Thyroid gland (tissue), 4 donors: Measurements from ENCODE around the gene AGBL3. TPM values are rescaled to one million over a fixed set of nuclear protein-coding genes. Genes with fewer than 3 reads are reported as not detected.

Experiments used
- DNase-seq, 2 donors: peaks; one replicate each; pipeline ENCODE4 v3.0.0-alpha.2; 2019
- H3K27ac ChIP-seq, 3 donors: fragments of 200-600 bp; sonication (generic); 1 replicate in 2 of 3; 2 replicates in 1 of 3; pipeline ENCODE4 v1.5.1; 2016 to 2019; ENCODE audit warnings: mild to moderate bottlenecking in 1 of 3, moderate library complexity in 1 of 3
- H3K27me3 ChIP-seq: fragments of 200-600 bp; sonication (generic); one replicate; pipeline ENCODE4 v1.5.1; 2019
- H3K36me3 ChIP-seq, 2 donors: fragments of 200-600 bp; sonication (generic); one replicate each; pipeline ENCODE4 v1.5.1; 2016 to 2019
- H3K4me1 ChIP-seq, 2 donors: fragments of 200-600 bp; sonication (generic); one replicate each; pipeline ENCODE4 v1.5.1; 2017 to 2019
- H3K4me3 ChIP-seq, 3 donors: fragments of 200-600 bp; sonication (generic); replicated peaks in 1 of 3; 1 replicate in 2 of 3; 2 replicates in 1 of 3; pipeline ENCODE4 v1.5.1; 2016; ENCODE audit warnings: mild to moderate bottlenecking in 1 of 3
- H3K9me3 ChIP-seq: fragments of 200-600 bp; sonication (generic); one replicate; pipeline ENCODE4 v1.5.1; 2017
- POLR2A ChIP-seq, 2 donors: fragments of 450-650 bp; IDR thresholded peaks; one replicate each; pipeline ENCODE4 v1.6.1; 2017; ENCODE audit warnings: antibody characterized with exemption in 2 of 2, mild to moderate bottlenecking in 2 of 2, moderate library complexity in 1 of 2
- WGBS, 2 donors: methylation state at CpG; one replicate each; pipeline ENCODE4 v1.1.5; 2017; 5-methylcytosine and 5-hydroxymethylcytosine counted together
- intact Hi-C: fragments of 100-400 bp; cut with DNase I; formaldehyde crosslinking; loops from one replicate; pipeline ENCODE4 v1.15.1; 2023
- total RNA-seq, 4 donors: library from RNA; depleted of rRNA; stranded (reverse); fragments of >200 nt; gene quantifications; one replicate each; pipeline ENCODE4 v1.2.3, GENCODE V29; 2016
- TF ChIP-seq, protein P1 (sequence below), 6 experiments: fragments of 200-600 bp in 3 of 6; fragments of 450-650 bp in 3 of 6; sonication (generic) in 3 of 6; IDR thresholded peaks; one replicate each; pipeline ENCODE4 v1.5.1; 2016 to 2019; ENCODE audit warnings: antibody characterized with exemption in 6 of 6, mild to moderate bottlenecking in 2 of 6, inconsistent platforms in 1 of 6, moderate library complexity in 1 of 6

The AGBL3 gene
- total RNA-seq, 4 donors from 2014 or later = 3.6 to 5.0 (median 4.1) TPM

DNA sequence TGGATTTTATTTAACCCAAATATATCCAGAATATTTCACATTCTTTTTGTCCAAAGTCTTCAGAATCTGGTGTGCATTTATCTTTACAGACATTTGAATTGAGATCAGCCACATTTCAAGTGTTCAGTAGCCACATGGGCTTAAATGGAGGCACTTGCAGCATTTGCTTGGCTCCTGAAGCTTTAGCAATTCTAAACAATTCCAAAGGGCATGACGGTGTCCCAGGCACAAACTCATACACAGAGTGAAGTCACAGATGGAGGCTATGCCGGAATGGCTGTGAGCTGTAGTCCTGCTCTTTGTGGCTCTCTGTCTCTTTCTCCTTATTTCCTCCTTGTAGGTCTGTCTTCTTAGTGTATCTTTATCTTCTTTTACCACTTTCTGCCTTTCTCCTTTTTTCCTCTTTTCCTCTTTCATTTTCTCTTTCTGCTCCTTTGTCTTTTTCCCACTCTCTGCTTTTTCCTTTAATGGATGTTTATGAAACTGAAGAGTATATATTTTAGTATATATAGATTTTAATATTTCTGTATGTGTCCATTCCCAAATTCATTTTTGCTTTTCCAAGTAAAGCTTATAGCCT, 7.7 kb downstream of the AGBL3 start:
- Histone ChIP-seq H3K27me3 (no peaks in the 10 kb centered on the region), H3K27ac (no peak overlapping the region), H3K9me3 (no peaks in the 10 kb centered on the region), H3K4me1 (peaks cover 8 to 12% of the 10 kb centered on the region in 2 donors), H3K36me3 (peaks cover 7 to 12% of the 10 kb centered on the region in 2 donors), H3K4me3 (no peak overlapping the region)
- DNase-seq = no peak
- intact Hi-C loops = no loop called here
- TF ChIP-seq, protein P1, sequence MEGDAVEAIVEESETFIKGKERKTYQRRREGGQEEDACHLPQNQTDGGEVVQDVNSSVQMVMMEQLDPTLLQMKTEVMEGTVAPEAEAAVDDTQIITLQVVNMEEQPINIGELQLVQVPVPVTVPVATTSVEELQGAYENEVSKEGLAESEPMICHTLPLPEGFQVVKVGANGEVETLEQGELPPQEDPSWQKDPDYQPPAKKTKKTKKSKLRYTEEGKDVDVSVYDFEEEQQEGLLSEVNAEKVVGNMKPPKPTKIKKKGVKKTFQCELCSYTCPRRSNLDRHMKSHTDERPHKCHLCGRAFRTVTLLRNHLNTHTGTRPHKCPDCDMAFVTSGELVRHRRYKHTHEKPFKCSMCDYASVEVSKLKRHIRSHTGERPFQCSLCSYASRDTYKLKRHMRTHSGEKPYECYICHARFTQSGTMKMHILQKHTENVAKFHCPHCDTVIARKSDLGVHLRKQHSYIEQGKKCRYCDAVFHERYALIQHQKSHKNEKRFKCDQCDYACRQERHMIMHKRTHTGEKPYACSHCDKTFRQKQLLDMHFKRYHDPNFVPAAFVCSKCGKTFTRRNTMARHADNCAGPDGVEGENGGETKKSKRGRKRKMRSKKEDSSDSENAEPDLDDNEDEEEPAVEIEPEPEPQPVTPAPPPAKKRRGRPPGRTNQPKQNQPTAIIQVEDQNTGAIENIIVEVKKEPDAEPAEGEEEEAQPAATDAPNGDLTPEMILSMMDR (IDR thresholded peaks at IDR 0.05) = no peak
- TF ChIP-seq POLR2A (IDR thresholded peaks at IDR 0.05) = no peak
- WGBS, 2 donors = 92 to 97% methylated on average over 2 of the region's 2 CpGs

GRCh38 chr7:134995239-134996096, 9.2 kb downstream of the AGBL3 start:
- TF ChIP-seq, protein P1 (IDR thresholded peaks at IDR 0.05) = no peak
- TF ChIP-seq POLR2A (IDR thresholded peaks at IDR 0.05) = no peak
- peaks cover 7 to 12% of the 10 kb centered on the region in 2 donors for H3K36me3 ChIP-seq
- 68 to 69% methylated on average over 6 of the region's 6 CpGs for WGBS, 2 donors
- H3K27me3 ChIP-seq = no peaks in the 10 kb centered on the region
- DNase-seq = no peak
- intact Hi-C loops = no loop called here
- peaks cover 8 to 12% of the 10 kb centered on the region in 2 donors for H3K4me1 ChIP-seq
- no peaks in the 10 kb centered on the region for H3K9me3 ChIP-seq
- no peak overlapping the region for H3K4me3 ChIP-seq
- H3K27ac ChIP-seq = no peak overlapping the region

DNA sequence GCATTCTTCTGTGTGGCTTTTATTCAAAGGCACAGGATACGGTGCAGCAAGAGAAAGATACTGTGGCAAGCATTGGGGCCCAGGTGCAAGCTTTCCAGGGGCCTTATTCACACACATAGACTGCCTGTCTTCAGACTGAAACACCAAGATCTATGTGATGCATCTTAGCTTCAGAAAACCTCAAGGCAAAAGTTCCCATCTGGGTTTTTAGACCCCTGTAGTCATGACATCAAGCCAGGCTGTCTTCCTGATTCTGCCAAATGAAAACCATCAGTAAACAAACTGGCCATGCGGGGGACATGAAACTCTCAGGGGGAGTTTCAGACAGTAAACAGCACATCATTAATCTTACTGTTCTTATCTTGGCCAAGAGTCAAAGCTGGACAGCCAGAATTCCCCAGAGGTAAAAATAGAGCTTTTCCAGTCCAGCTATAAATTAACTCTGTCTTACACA, 9.8 kb downstream of the AGBL3 start:
- no peak overlapping the region for H3K4me3 ChIP-seq
- DNase-seq = no peak
- no peak overlapping the region for H3K27ac ChIP-seq
- no peaks in the 10 kb centered on the region for H3K9me3 ChIP-seq
- TF ChIP-seq, protein P1 (IDR thresholded peaks at IDR 0.05) = no peak
- no peak for TF ChIP-seq POLR2A (IDR thresholded peaks at IDR 0.05)
- intact Hi-C loops = no loop called here
- 74 to 79% methylated on average over 2 of the region's 2 CpGs for WGBS, 2 donors
- H3K4me1 ChIP-seq = peaks cover 8 to 11% of the 10 kb centered on the region in 2 donors
- H3K36me3 ChIP-seq = peaks cover 7 to 12% of the 10 kb centered on the region in 2 donors
- H3K27me3 ChIP-seq = no peaks in the 10 kb centered on the region

GRCh38 chr7:134997214-134997885, 11.0 kb downstream of the AGBL3 start:
- TF ChIP-seq, protein P1 (IDR thresholded peaks at IDR 0.05) = no peak
- TF ChIP-seq POLR2A (IDR thresholded peaks at IDR 0.05) = no peak
- no peaks in the 10 kb centered on the region for H3K27me3 ChIP-seq
- H3K27ac ChIP-seq = no peak overlapping the region
- intact Hi-C loops = no loop called here
- H3K4me3 ChIP-seq = no peak overlapping the region
- H3K9me3 ChIP-seq = no peaks in the 10 kb centered on the region
- whole genome bisulfite sequencing, 2 donors = 100% methylated on average over 1 to 3 of the region's 3 CpGs
- no peaks in the 10 kb centered on the region for H3K4me1 ChIP-seq
- DNase-seq = no peak
- peaks cover 7 to 12% of the 10 kb centered on the region in 2 donors for H3K36me3 ChIP-seq
